Activated CD8-positive, alpha-beta memory T cell treated with anti-CD3 and anti-CD28 coated beads, Interleukin-2, amount 50 U/mL, for 24 hours (primary cell): ENCODE measurements around the gene ABCC1.

ENCODE experiments used
- DNase-seq: peaks from one replicate; pipeline ENCODE4 v3.0.0-alpha.2; 2020; ENCODE audit errors: extremely low read depth

ABCC1 gene

DNA sequence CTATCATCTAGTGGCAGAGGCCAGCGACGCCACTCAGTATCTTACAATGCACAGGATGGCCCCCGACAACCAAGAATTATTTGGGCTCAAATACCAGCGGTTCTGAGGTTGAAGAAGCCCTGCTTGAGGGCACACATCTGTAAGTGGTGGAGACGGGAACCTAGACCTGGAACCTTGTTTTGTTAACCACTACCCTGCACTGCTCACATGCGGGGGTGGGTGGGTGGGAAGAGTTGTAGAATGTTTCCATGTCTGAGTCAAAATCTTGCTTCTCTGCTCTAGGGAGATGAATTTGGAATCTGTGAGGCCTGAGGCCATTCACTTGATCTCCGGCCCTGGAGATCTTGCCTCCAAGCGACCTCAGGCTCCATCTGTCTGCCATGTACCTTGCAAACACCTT, 44.1 kb downstream of the ABCC1 start:
- no peak for DNase-seq

- DNase-seq: no peak
Observed at GRCh38 chr16:15993946-15994665, 44.7 kb downstream of the ABCC1 start.

DNA sequence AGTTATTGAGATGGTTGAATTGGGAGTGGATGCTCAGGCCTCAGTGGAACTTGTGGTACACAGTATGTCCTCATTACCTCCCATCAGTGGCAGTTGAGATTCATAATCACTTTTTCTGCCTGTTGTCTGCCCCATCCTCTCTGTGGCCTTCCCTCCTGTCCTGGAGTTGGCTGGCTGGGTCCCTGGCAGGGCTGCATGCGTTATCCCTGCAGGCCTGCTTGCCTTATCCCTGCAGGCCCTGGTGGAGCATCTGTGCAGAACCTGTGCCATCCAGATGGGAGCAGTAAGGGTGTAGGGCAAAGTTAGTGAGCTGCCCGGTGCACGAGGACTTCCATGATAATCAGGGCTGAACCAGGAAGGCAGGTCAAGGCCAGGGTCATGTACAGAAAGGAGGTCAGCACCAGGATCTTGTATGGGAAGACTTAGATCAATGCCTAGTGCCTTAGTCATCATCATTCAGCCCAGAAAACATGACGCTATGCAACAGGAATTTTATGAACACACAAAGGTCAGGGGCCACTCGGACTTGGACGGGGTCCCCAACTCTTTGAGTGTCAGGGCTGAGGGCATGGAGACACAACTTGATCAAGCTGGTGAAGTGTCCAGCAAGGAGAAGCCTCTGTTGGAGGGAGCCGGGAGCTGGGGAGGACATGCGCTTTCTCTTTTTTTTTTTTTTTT, 47.2 kb downstream of the ABCC1 start:
- DNase-seq: no peak

DNA sequence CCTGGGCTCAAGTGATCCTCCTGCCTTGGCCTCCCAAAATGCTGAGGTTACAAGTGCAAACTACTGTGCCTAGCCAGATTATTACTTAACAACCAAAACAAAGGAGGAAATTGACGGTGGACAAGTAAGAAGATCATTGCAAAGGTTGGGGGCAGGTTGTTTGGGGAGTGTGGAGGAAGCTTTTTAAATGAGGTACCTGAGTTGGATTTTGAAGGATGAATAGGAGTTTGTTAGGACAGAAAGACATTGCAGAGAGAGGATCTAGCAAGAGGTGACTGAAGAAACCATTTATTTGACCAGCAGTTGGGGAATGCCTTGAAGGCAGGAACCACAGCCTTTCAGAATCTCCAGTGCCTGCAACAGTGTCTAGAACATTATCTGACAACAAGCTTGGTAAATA, 51.3 kb downstream of the ABCC1 start:
- no peak for DNase-seq

- DNase-seq: no peak
Observed at GRCh38 chr16:16001596-16002255, 52.3 kb downstream of the ABCC1 start.

GRCh38 chr16:16003719-16004313, 54.4 kb downstream of the ABCC1 start:
- DNase-seq: no peak

- DNase-seq: no peak
Observed at GRCh38 chr16:16004314-16004749, 54.9 kb downstream of the ABCC1 start.

- no peak for DNase-seq
Observed at GRCh38 chr16:16005721-16006120, 56.3 kb downstream of the ABCC1 start.

GRCh38 chr16:16006650-16007049, 57.2 kb downstream of the ABCC1 start:
- DNase-seq: no peak

GRCh38 chr16:16007743-16008111, 58.3 kb downstream of the ABCC1 start:
- DNase-seq: no peak

- DNase-seq: no peak
Observed at GRCh38 chr16:16008666-16009065, 59.2 kb downstream of the ABCC1 start.

DNA sequence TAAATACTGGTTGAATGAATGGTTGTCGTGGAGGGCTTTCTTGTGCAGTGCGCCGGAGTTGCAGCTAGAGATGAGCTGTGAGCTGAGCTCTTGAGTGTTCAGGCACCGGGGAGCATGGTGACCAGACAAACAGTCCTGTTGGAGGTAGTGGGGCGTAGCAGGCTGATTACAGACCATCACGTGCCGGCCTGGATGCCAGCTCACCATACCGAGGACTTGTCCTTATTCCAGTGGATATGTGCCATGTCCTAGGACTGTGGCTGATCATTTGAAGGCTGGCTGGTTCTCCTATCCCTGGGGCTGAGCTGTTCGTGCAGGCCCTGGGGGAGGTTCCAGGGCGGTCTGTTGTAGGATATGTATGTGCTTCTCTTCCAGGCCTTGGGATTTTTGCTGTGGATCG, 60.0 kb downstream of the ABCC1 start:
- DNase-seq: no peak

GRCh38 chr16:16010194-16010593, 60.8 kb downstream of the ABCC1 start:
- no peak for DNase-seq

DNA sequence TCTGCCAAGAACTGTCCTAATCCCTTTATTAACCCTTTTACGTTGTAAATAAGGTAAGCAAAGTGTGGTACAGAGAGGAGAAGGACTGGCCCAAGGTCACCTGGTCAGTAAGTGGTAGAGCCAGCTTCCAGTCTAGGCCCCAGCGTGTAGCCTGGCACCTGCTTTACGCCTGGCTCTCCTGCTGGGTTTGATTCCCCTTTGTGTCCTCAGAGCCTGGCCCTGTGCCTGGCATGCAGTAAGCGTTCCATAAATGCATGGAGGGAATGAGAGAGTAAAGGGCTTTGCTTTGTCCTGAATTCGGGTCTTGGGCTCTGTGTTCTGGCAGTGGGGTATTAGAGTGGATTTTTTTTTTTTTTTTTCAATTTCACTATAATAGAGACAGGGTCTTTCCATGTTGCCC, 62.7 kb downstream of the ABCC1 start:
- DNase-seq: no peak

DNA sequence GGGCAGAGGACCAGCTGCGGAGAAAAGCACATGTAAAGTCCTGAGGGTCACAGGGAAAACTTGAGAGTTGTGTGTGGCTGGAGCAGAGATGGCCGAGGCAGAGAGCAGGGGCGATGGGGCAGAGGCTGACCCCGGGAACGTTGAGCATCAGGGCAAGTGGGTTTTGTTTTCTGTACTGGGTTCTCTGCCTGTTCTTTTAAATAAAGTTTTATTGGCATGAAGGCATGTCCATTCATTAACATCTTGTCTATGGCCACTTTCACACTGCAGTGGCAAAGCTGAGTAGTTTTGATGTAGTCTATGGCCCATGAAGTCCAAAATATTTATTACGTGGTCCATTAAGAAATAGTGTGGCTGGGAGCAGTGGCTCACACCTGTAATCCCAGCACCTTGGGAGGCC, 64.4 kb downstream of the ABCC1 start:
- no peak for DNase-seq

DNA sequence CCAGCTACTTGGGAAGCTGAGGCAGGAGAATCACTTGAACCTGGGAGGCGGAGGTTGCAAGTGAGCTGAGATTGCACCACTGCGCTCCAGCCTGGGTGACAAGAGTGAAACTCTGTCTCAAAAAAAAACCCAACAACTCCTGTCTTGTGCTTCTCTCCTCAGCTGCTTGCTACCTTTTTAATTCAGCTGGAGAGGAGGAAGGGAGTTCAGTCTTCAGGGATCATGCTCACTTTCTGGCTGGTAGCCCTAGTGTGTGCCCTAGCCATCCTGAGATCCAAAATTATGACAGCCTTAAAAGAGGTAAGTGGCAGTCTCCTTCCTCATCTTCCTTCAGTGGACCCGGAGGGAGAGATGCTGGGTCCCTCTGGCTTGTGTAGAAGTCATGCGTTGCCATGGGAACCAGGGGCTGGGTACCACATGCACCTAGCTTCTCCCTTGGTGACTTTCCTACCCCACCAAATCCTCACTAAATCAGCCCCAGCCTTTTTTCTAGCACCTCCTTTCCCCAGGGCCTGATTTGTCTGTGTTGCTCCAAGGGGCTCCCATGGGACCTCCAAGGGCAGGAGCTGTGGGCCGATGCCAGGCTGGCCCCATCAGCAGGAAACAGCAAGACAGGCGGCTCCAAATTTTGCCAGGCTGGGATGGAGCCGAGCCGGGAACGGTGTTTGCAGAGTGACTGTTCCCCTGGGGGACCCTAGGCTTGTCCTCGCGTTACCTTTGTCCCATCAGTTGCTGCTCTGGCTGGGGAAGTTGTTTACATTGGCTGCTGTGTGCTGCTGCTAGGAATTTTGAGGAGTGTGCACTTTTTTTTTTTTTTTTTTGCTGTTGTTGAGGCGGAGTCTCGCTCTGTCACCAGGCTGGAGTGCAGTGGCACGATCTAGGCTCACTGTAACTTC, 65.2 kb downstream of the ABCC1 start:
- DNase-seq: no peak

- no peak for DNase-seq
Observed at GRCh38 chr16:16015849-16016248, 66.4 kb downstream of the ABCC1 start.

DNA sequence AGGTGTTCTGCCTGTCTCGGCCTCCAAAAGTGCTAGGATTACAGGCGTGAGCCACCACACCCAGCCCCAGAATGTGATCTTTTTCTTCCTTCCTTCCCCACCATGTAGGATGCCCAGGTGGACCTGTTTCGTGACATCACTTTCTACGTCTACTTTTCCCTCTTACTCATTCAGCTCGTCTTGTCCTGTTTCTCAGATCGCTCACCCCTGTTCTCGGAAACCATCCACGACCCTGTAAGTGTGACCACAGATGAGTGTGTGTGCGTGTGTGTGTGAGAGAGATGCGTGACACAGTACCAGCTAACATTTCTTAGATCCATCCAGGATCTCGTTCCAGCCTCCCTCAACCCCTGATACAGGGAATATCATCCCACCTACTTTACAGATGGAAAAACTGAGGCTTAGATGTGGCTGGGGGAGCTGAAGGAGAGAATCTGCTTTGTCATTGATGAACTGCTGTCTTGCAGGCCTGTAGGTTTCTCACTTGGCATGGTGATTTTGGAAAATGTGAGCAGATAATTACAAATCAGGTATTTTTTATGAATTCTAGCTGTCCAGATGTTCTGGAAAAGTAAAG, 67.1 kb downstream of the ABCC1 start:
- DNase-seq: no peak

DNA sequence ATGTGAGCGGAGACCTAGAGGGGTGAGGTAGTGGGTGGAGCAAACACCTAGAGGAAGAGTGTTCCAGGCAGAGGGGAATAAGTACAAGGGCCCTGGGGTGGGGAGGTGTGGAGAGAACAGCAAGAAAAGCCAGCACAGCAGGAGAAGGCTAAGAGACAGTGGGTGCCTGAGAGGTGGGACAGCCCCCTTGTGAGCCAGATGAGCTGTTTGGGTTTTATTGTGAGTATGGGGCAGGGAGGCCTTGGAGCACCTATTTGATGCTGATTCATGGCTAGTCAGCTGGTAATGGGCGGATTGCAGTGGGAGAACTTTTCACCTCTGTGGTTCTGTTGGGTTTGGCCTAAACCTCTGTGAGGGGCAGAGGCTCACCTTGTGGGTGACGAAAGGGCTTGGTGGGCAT, 68.4 kb downstream of the ABCC1 start:
- no peak for DNase-seq

DNA sequence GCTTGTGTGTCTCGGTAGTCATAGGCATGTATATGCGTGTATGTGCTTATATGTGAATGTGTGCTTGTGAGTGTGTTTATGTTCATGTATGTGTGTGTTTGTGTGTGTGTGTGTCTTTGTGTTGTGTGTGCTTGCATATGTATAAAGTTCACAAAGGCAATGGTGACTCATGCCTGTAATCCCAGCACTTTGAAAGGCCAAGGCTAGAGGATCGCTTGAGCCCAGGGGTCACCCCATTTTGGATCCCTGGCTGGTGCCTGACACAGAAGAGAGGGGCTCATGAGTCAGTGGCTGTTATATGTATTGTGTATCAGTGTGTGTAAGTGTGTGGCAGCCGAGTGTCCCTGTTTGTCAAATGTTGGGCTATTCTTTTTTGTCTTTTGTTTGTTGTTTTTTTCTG, 69.3 kb downstream of the ABCC1 start:
- no peak for DNase-seq

- DNase-seq: no peak
Observed at GRCh38 chr16:16019488-16019887, 70.1 kb downstream of the ABCC1 start.
